HFF-Myc (cell line): ENCODE results near the gene MAST2.

Source experiments
- DNase-seq: peaks from one replicate; pipeline ENCODE4 v3.0.0-alpha.2; 2011; ENCODE audit warnings: low read depth; ENCODE audit errors: extremely low read depth
- H3K4me3 ChIP-seq: replicated peaks from 2 replicates; pipeline ENCODE4 v1.5.1; 2011; ENCODE audit warnings: low read depth, mild to moderate bottlenecking, control low read depth, low read length
- CTCF ChIP-seq: IDR thresholded peaks from 2 replicates; pipeline ENCODE4 v1.5.1; 2012; ENCODE audit warnings: mild to moderate bottlenecking, low read depth, low read length, control low read depth; ENCODE audit errors: missing control alignments

MAST2 gene

GRCh38 chr1:46076343-46076742 is 272.9 kb downstream of the MAST2 start:
- no peak for DNase-seq
- no peak for TF ChIP-seq CTCF
- no peak overlapping the region for H3K4me3 ChIP-seq

GRCh38 chr1:46077644-46078043 is 274.2 kb downstream of the MAST2 start:
- DNase-seq: no peak
- no peak overlapping the region for H3K4me3 ChIP-seq
- TF ChIP-seq CTCF: no peak

DNA sequence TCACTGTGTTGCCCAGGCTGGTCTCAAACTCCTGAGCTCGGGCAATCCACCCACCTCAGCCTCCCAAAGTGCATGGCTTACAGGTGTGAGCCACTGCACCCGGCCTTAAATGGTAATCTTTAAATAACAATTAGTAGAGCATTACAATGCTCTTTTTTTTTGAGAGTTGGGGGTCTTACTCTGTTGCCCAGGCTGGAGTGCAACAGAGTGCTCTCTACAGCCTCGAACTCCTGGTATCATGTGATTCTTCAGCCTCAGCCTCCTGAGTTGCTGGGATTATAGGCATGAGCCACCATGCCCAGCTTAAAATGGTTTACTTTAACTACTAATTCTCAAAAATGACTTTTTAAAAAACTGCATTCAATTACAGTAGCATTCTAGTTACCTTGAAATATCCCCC is 276.8 kb downstream of the MAST2 start:
- DNase-seq: no peak
- TF ChIP-seq CTCF: no peak
- no peak overlapping the region for H3K4me3 ChIP-seq

- no peak overlapping the region for H3K4me3 ChIP-seq
- no peak for TF ChIP-seq CTCF
- no peak for DNase-seq
Measured at GRCh38 chr1:46081206-46081605, 277.8 kb downstream of the MAST2 start.

DNA sequence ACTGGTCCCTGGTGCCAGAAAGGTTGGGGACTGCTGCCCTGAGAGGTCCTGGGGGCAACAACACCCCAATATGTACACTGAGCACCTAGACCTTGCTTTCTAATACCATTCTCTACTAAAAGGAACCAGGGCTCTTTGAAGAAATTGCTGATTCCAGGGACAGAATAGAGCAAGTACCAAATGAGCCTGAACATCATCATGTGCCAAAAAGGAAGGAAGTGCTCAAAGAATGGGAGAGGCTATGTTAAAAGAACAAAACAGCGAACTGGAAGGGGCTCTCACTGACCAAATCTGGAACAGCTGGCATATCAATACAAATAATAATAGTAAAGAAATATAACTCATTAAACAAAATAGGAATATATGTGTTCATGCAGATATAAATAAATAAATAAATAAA is 278.2 kb downstream of the MAST2 start:
- TF ChIP-seq CTCF: no peak
- H3K4me3 ChIP-seq: no peak overlapping the region
- DNase-seq: no peak

- TF ChIP-seq CTCF: no peak
- H3K4me3 ChIP-seq: no peak overlapping the region
- no peak for DNase-seq
Measured at GRCh38 chr1:46083579-46083978, 280.2 kb downstream of the MAST2 start.
